HepG2 (cell line): ENCODE data around the gene FBXO33. TPM values are rescaled to one million over a fixed set of nuclear protein-coding genes. Genes with fewer than 3 reads are reported as not detected.

ENCODE experiments used
- ATAC-seq: fragments of 200-7000 bp; cut with Tn5 transposase; 3 replicates; pipeline ENCODE4 v1.9.1; 2020; ENCODE audit warnings: mild to moderate bottlenecking, moderate library complexity
- BruUV-seq: library from RNA; stranded (reverse); fragments of 400-500 nt; replicated peaks from 2 replicates; lab custom pipeline; 2021; lab: Mats Ljungman, UMichigan
- CTCF ChIA-PET: fragments of 300-600 bp; formaldehyde crosslinking; extraction: SDS; loops from one replicate; lab custom pipeline; 2021; ENCODE audit warnings: low total read pairs, inconsistent platforms, low intra/inter-chr PET ratio; lab: Yijun Ruan, JAX
- POLR2A ChIA-PET: fragments of 350-600 bp; sonication (Branson Sonifier 250); formaldehyde crosslinking; loops from one replicate; lab custom pipeline; 2020; ENCODE audit warnings: antibody characterized with exemption, inconsistent platforms; lab: Yijun Ruan, JAX
- DNase-seq: peaks from one replicate; pipeline ENCODE4 v3.0.0-alpha.2; 2015; ENCODE audit warnings: low spot score
- FAIRE-seq: peaks from 3 replicates; lab custom pipeline; 2011; peaks lifted over from hg19 to GRCh38; lab: Jason Lieb, UNC
- H2AFZ ChIP-seq: one replicate; pipeline ENCODE4 v1.6.1; 2011; ENCODE audit warnings: low read length, inconsistent platforms
- H3K27ac ChIP-seq: fragments of 300-600 bp; 3 replicates; pipeline ENCODE4 v1.8.0; 2011; ENCODE audit warnings: mixed run types, mild to moderate bottlenecking, mixed read lengths, low read length, inconsistent platforms; ENCODE audit not compliant: insufficient read depth; ENCODE audit errors: extremely low read length
- H3K27me3 ChIP-seq, 2 experiments: fragments of 200-600 bp in 1 of 2; 2 replicates in 1 of 2; 3 replicates in 1 of 2; pipeline versions ENCODE4 v1.6.0 to v1.8.0; 2011; ENCODE audit warnings: low read length in 2 of 2, mild to moderate bottlenecking in 2 of 2, moderate library complexity in 2 of 2, inconsistent platforms in 1 of 2; ENCODE audit not compliant: insufficient read depth in 2 of 2, control insufficient read depth in 1 of 2
- H3K36me3 ChIP-seq, 2 experiments: fragments of 200-600 bp in 1 of 2; replicated peaks in 1 of 2; 2 replicates in 1 of 2; 3 replicates in 1 of 2; pipeline versions ENCODE4 v1.5.1 to v1.8.0; 2011; ENCODE audit warnings: low read length in 2 of 2, inconsistent platforms in 1 of 2; ENCODE audit not compliant: insufficient read depth in 2 of 2, control insufficient read depth in 1 of 2
- H3K4me1 ChIP-seq: 2 replicates; pipeline ENCODE4 v1.5.1; 2012; ENCODE audit warnings: low read length, inconsistent platforms; ENCODE audit not compliant: insufficient read depth
- H3K4me2 ChIP-seq: 2 replicates; pipeline ENCODE4 v1.6.0; 2011; ENCODE audit warnings: low read depth, low read length, inconsistent platforms
- H3K4me3 ChIP-seq, 3 experiments: fragments of 200-600 bp in 1 of 3; sonication (generic), shearing (Covaris generic) in 1 of 3; replicated peaks in 1 of 3; 2 replicates each; pipeline ENCODE4 v1.5.1; 2011 to 2016; ENCODE audit warnings: low read length in 3 of 3, inconsistent platforms in 2 of 3, low read depth in 2 of 3, mild to moderate bottlenecking in 2 of 3, control low read depth in 1 of 3, mixed read lengths in 1 of 3; ENCODE audit not compliant: insufficient read depth in 1 of 3
- H3K79me2 ChIP-seq: one replicate; pipeline ENCODE4 v1.6.1; 2011; ENCODE audit warnings: low read length, inconsistent platforms; ENCODE audit not compliant: insufficient read depth
- H3K9ac ChIP-seq: 2 replicates; pipeline ENCODE4 v1.6.0; 2011; ENCODE audit warnings: mild to moderate bottlenecking, low read depth, low read length, inconsistent platforms; ENCODE audit not compliant: insufficient read depth
- H3K9me3 ChIP-seq: 2 replicates; pipeline ENCODE4 v1.5.1; 2012; ENCODE audit warnings: mild to moderate bottlenecking, low read length
- H4K20me1 ChIP-seq: 2 replicates; pipeline ENCODE4 v1.6.0; 2011; ENCODE audit warnings: inconsistent platforms, mild to moderate bottlenecking, low read length, moderate library complexity; ENCODE audit not compliant: insufficient read depth
- CREB1 ChIP-seq, 2 experiments: fragments of 450-650 bp in 1 of 2; IDR thresholded peaks; 2 replicates each; pipeline ENCODE4 v1.6.1; 2016 to 2017; ENCODE audit warnings: control low read depth in 1 of 2, mild to moderate bottlenecking in 1 of 2, missing compliant biosample characterization in 1 of 2, missing genetic modification characterization in 1 of 2
- FOXO1 ChIP-seq: sonication (generic); formaldehyde crosslinking; IDR thresholded peaks from 2 replicates; pipeline ENCODE4 v1.4.0; 2020; ENCODE audit warnings: missing genetic modification reagents
- NFE2L1 ChIP-seq: sonication (generic); formaldehyde crosslinking; IDR thresholded peaks from 2 replicates; pipeline ENCODE4 v1.4.0; 2020; ENCODE audit warnings: missing genetic modification reagents, mild to moderate bottlenecking, borderline replicate concordance
- NRL ChIP-seq: sonication (generic); formaldehyde crosslinking; IDR thresholded peaks from 2 replicates; pipeline ENCODE4 v1.5.0; 2020; ENCODE audit warnings: missing genetic modification reagents, mild to moderate bottlenecking, moderate library complexity, borderline replicate concordance
- PHF20 ChIP-seq: sonication (generic); formaldehyde crosslinking; IDR thresholded peaks from 2 replicates; pipeline ENCODE4 v1.5.0; 2020; ENCODE audit warnings: mild to moderate bottlenecking, missing genetic modification reagents
- PLRG1 ChIP-seq: fragments of 450-650 bp; conservative IDR thresholded peaks from 2 replicates; pipeline ENCODE4 v1.6.1; 2016
- SP1 ChIP-seq, 2 experiments: fragments of 450-650 bp in 1 of 2; sonication (generic) in 1 of 2; formaldehyde crosslinking in 1 of 2; IDR thresholded peaks; 2 replicates each; pipeline versions ENCODE4 v1.4.0 to v1.6.1; 2016 to 2020; ENCODE audit warnings: missing genetic modification reagents in 1 of 2
- ZNF282 ChIP-seq: fragments of 450-650 bp; IDR thresholded peaks from 2 replicates; pipeline ENCODE4 v1.6.1; 2018; ENCODE audit not compliant: partially characterized antibody
- ZNF816 ChIP-seq: sonication (generic); formaldehyde crosslinking; IDR thresholded peaks from 2 replicates; pipeline ENCODE4 v1.8.0; 2022; ENCODE audit warnings: missing genetic modification reagents, mild to moderate bottlenecking, borderline replicate concordance
- WGBS: methylation state at CpG from one replicate; pipeline ENCODE4 v1.1.6; 2017; ENCODE audit warnings: low lambda C conversion rate; 5-methylcytosine and 5-hydroxymethylcytosine counted together
- in situ Hi-C: cut with HindIII; loops from 2 replicates; pipeline ENCODE4 v1.10.0; 2017; ENCODE audit warnings: low pct_unique_long_range_greater_than_20kb; ENCODE audit not compliant: extremely low pct_ligation_motif_present
- intact Hi-C: fragments of 100-400 bp; cut with micrococcal nuclease; formaldehyde crosslinking; loops from one replicate; pipeline ENCODE4 v1.10.0; 2022; ENCODE audit not compliant: unreplicated experiment
- polyA plus RNA-seq, 8 experiments: library from polyadenylated mRNA; depleted of rRNA in 3 of 8; stranded (reverse) in 7 of 8; unstranded in 1 of 8; fragments of >200 nt; fragmentation: Illumina TruSeq in 4 of 8; extraction: Trizol in 4 of 8; gene quantifications; 2 replicates each; pipeline versions ENCODE4 v1.2.1 to v1.2.3, GENCODE V29; 2011 to 2016; ENCODE audit warnings: low read depth in 4 of 8, missing spikeins in 1 of 8, mixed read lengths in 1 of 8; ENCODE audit not compliant: insufficient read depth in 1 of 8
- total RNA-seq, 5 experiments: library from RNA; depleted of rRNA; stranded (reverse); fragments of >200 nt; fragmentation: Illumina TruSeq; extraction: Trizol; gene quantifications; 2 replicates each; pipeline ENCODE4 v1.2.3, GENCODE V29; 2016; ENCODE audit warnings: low read depth in 1 of 5
- TF ChIP-seq, protein P1 (sequence below): sonication (generic); formaldehyde crosslinking; conservative IDR thresholded peaks from 2 replicates; pipeline ENCODE4 v1.4.0; 2020; ENCODE audit warnings: missing genetic modification reagents
- TF ChIP-seq, protein P2 (sequence below): sonication (generic); formaldehyde crosslinking; IDR thresholded peaks from 2 replicates; pipeline ENCODE4 v1.5.1; 2020; ENCODE audit warnings: mild to moderate bottlenecking, missing genetic modification reagents, moderate library complexity
- TF ChIP-seq, protein P3 (sequence below): sonication (generic); formaldehyde crosslinking; IDR thresholded peaks from 2 replicates; pipeline ENCODE4 v1.4.0; 2020; ENCODE audit warnings: missing genetic modification reagents
- TF ChIP-seq, protein P4 (sequence below): sonication (generic); formaldehyde crosslinking; conservative IDR thresholded peaks from 2 replicates; pipeline ENCODE4 v1.8.0; 2022; ENCODE audit warnings: low read depth, missing genetic modification reagents

FBXO33 gene
- total and polyA plus RNA-seq, 2 of the 13 experiments (the other 11 are each of a cell fraction or from before 2014, with no cell fraction given), result 15.5 to 16.9 TPM

DNA sequence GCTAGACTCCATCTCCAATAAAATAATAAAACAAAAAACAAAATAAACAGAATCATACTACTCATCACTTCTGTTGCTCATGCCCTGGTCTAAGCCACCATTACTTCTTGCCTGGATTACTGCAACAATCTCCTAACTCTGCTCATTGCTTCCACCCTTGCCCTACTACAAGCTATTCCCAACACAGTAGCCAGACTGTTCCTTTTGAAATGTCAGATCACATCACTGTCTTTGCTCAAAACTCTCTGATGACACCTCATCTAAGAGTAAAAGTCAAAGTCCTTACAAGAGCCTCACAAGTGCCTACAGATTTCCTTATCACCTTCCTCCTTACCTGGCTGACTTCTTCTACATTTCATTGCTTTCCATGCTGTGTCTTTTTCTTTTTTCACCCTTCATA, 10.0 kb downstream of the FBXO33 start:
- H3K4me2 ChIP-seq, result no peak overlapping the region
- FAIRE-seq (no peak), ATAC-seq (0 out of 3 replicates have a peak, but pooled peaks have one; percentile 12), DNase-seq (no peak)
- peaks cover under 1% of the 10 kb centered on the region; the same call in 1 of the 2 replicates for H3K9me3 ChIP-seq
- H3K4me3 ChIP-seq, result no peak overlapping the region
- H2AFZ ChIP-seq, result no peak overlapping the region
- no peaks in the 10 kb centered on the region for H4K20me1 ChIP-seq
- no peak overlapping the region for H3K9ac ChIP-seq
- in situ Hi-C loops, result no loop called here
- ChIA-PET POLR2A (interaction anchor here (0.7 to 1.4 kb wide), 3 partner anchors 9 to 252 kb away, joined by 3 to 6 read pairs (median 3); partner anchors contain the start of gene TRAPPC6B), CTCF (no interaction called here)
- H3K4me1 ChIP-seq, result peaks cover 8% of the 10 kb centered on the region
- no TSS peak for BruUV-seq
- intact Hi-C loops, result no loop called here
- no peaks in the 10 kb centered on the region for H3K27me3 ChIP-seq
- TF ChIP-seq ZNF282, result peak; percentile 52
- TF ChIP-seq CREB1 (IDR thresholded peaks at IDR 0.05), result peak; percentile 28; the same call in 1 of the 2 replicates
- no peak for TF ChIP-seq CREB1 (CRISPR knock-in tag; IDR thresholded peaks at IDR 0.05)
- TF ChIP-seq ZNF816 (CRISPR knock-in tag), result 0 out of 2 replicates have a peak, but pooled peaks have one; percentile 39
- 0 out of 2 replicates have a peak, but pooled peaks have one; percentile 41 for TF ChIP-seq SP1 (IDR thresholded peaks at IDR 0.05)
- no peak for TF ChIP-seq SP1 (CRISPR knock-in tag; IDR thresholded peaks at IDR 0.05)
- TF ChIP-seq PLRG1, result 0 out of 2 replicates have a peak, but pooled peaks have one; percentile 65
- no peak for TF ChIP-seq PHF20 (CRISPR knock-in tag)
- H3K36me3 ChIP-seq, result no peaks in the 10 kb centered on the region
- peaks cover 25% of the 10 kb centered on the region for H3K79me2 ChIP-seq
- H3K27ac ChIP-seq, result no peak overlapping the region

DNA sequence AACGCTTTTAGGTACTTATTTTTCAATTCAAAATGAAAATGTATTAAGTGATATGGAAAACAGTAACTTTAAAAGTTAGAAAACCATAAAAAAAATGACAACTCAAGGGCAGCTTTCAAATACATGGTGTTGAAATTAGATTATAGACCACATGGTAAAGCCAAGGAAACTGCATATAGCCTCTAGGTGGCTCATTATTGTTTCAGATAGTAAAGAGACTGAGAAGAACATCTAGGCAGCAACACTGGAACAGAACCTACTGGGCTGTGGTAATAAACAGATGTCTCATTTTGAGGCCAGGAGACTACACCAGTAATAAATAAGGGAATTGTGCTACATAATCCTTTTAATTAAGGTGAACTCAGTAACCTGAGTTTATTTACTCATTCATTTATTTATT, 13.0 kb downstream of the FBXO33 start:
- H4K20me1 ChIP-seq, result no peaks in the 10 kb centered on the region
- in situ Hi-C loops, result no loop called here
- no peak overlapping the region for H2AFZ ChIP-seq
- no peaks in the 10 kb centered on the region for H3K36me3 ChIP-seq
- no TSS peak for BruUV-seq
- ATAC-seq (peak; percentile 85), FAIRE-seq (no peak), DNase-seq (peak; percentile 35)
- no peaks in the 10 kb centered on the region for H3K27me3 ChIP-seq
- H3K9me3 ChIP-seq, result peaks cover 19% of the 10 kb centered on the region
- intact Hi-C loops, result no loop called here
- CTCF ChIA-PET, result no interaction called here
- H3K27ac ChIP-seq, result no peak overlapping the region
- WGBS, result 73% methylated on average over 1 of the region's 1 CpG
- H3K4me2 ChIP-seq, result no peak overlapping the region
- H3K4me1 ChIP-seq, result no peaks in the 10 kb centered on the region
- POLR2A ChIA-PET, result no interaction called here
- H3K9ac ChIP-seq, result no peak overlapping the region
- H3K4me3 ChIP-seq, result no peak overlapping the region
- H3K79me2 ChIP-seq, result peaks cover 4% of the 10 kb centered on the region
- no peak for TF ChIP-seq FOXO1
- TF ChIP-seq, protein P1, sequence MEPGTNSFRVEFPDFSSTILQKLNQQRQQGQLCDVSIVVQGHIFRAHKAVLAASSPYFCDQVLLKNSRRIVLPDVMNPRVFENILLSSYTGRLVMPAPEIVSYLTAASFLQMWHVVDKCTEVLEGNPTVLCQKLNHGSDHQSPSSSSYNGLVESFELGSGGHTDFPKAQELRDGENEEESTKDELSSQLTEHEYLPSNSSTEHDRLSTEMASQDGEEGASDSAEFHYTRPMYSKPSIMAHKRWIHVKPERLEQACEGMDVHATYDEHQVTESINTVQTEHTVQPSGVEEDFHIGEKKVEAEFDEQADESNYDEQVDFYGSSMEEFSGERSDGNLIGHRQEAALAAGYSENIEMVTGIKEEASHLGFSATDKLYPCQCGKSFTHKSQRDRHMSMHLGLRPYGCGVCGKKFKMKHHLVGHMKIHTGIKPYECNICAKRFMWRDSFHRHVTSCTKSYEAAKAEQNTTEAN (CRISPR knock-in tag), result no peak
- TF ChIP-seq NRL, result no peak
- TF ChIP-seq, protein P2, sequence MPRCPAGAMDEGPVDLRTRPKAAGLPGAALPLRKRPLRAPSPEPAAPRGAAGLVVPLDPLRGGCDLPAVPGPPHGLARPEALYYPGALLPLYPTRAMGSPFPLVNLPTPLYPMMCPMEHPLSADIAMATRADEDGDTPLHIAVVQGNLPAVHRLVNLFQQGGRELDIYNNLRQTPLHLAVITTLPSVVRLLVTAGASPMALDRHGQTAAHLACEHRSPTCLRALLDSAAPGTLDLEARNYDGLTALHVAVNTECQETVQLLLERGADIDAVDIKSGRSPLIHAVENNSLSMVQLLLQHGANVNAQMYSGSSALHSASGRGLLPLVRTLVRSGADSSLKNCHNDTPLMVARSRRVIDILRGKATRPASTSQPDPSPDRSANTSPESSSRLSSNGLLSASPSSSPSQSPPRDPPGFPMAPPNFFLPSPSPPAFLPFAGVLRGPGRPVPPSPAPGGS (CRISPR knock-in tag), result no peak
- TF ChIP-seq NFE2L1 (CRISPR knock-in tag), result no peak
- TF ChIP-seq, protein P3, sequence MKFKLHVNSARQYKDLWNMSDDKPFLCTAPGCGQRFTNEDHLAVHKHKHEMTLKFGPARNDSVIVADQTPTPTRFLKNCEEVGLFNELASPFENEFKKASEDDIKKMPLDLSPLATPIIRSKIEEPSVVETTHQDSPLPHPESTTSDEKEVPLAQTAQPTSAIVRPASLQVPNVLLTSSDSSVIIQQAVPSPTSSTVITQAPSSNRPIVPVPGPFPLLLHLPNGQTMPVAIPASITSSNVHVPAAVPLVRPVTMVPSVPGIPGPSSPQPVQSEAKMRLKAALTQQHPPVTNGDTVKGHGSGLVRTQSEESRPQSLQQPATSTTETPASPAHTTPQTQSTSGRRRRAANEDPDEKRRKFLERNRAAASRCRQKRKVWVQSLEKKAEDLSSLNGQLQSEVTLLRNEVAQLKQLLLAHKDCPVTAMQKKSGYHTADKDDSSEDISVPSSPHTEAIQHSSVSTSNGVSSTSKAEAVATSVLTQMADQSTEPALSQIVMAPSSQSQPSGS (CRISPR knock-in tag), result no peak
- TF ChIP-seq, protein P4, sequence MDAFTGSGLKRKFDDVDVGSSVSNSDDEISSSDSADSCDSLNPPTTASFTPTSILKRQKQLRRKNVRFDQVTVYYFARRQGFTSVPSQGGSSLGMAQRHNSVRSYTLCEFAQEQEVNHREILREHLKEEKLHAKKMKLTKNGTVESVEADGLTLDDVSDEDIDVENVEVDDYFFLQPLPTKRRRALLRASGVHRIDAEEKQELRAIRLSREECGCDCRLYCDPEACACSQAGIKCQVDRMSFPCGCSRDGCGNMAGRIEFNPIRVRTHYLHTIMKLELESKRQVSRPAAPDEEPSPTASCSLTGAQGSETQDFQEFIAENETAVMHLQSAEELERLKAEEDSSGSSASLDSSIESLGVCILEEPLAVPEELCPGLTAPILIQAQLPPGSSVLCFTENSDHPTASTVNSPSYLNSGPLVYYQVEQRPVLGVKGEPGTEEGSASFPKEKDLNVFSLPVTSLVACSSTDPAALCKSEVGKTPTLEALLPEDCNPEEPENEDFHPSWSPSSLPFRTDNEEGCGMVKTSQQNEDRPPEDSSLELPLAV (CRISPR knock-in tag), result no peak
